Ishikawa (cell line): ENCODE measurements around the gene HSPBAP1.

Source experiments
- CEBPB ChIP-seq: IDR thresholded peaks from 2 replicates; pipeline ENCODE4 v1.6.1; 2012
- REST ChIP-seq: IDR thresholded peaks from 2 replicates; pipeline ENCODE4 v1.6.1; 2012; ENCODE audit warnings: low read depth, mild to moderate bottlenecking
- TAF1 ChIP-seq: IDR thresholded peaks from 2 replicates; pipeline ENCODE4 v1.6.1; 2012; ENCODE audit warnings: low read depth, mild to moderate bottlenecking
- TEAD4 ChIP-seq: IDR thresholded peaks from 2 replicates; pipeline ENCODE4 v1.6.1; 2012
- YY1 ChIP-seq: IDR thresholded peaks from 2 replicates; pipeline ENCODE4 v1.6.1; 2012; ENCODE audit warnings: low read depth
- ZBTB7A ChIP-seq: IDR thresholded peaks from 2 replicates; pipeline ENCODE4 v1.6.1; 2012; ENCODE audit warnings: low read depth

GRCh38 chr3:122800706-122801237, 7.1 kb upstream of the HSPBAP1 start:
- TF ChIP-seq TAF1, result no peak
- no peak for TF ChIP-seq TEAD4
- no peak for TF ChIP-seq CEBPB
- TF ChIP-seq YY1, result no peak
- no peak for TF ChIP-seq ZBTB7A
- TF ChIP-seq REST, result no peak
